K562 (cell line): ENCODE data around the gene AVPI1. TPM values are rescaled to one million over a fixed set of nuclear protein-coding genes. Genes with fewer than 3 reads are reported as not detected.
A peak's percentile ranks its signal among the peaks of the same experiment; 100 is the strongest.

ENCODE experiments used
- ADNP ChIP-seq: fragments of 200-800 bp; sonication (Bioruptor generic); IDR thresholded peaks from 2 replicates; pipeline ENCODE4 v1.6.1; 2016; ENCODE audit warnings: missing genetic modification characterization, missing compliant biosample characterization
- ATF4 ChIP-seq: fragments of 450-650 bp; formaldehyde crosslinking; IDR thresholded peaks from 2 replicates; pipeline ENCODE4 v1.4.0; 2022; ENCODE audit warnings: mild to moderate bottlenecking, moderate library complexity
- ATF7 ChIP-seq: fragments of 450-650 bp; IDR thresholded peaks from 2 replicates; pipeline ENCODE4 v1.7.1; 2014; ENCODE audit warnings: mild to moderate bottlenecking, moderate library complexity
- BRF1 ChIP-seq: IDR thresholded peaks from 3 replicates; pipeline ENCODE4 v1.6.1; 2011; ENCODE audit warnings: borderline replicate concordance, mild to moderate bottlenecking; ENCODE audit not compliant: insufficient read length; ENCODE audit errors: extremely low read depth
- CBX2 ChIP-seq: fragments of 200-600 bp; sonication (generic); IDR thresholded peaks from one replicate; pipeline ENCODE4 v1.6.1; 2012; ENCODE audit warnings: mild to moderate bottlenecking, low read length, inconsistent platforms; ENCODE audit not compliant: insufficient read depth, poor library complexity, severe bottlenecking
- E2F3 ChIP-seq: fragments of 250-450 bp; sonication (Bioruptor Pico); IDR thresholded peaks from 2 replicates; pipeline ENCODE4 v1.4.0; 2020; ENCODE audit warnings: mild to moderate bottlenecking
- EZH2 ChIP-seq: IDR thresholded peaks from 2 replicates; pipeline ENCODE4 v1.6.1; 2012; ENCODE audit warnings: low read depth, mild to moderate bottlenecking, inconsistent platforms, low read length, borderline replicate concordance
- HDAC8 ChIP-seq: fragments of 450-650 bp; IDR thresholded peaks from 2 replicates; pipeline ENCODE4 v1.6.1; 2016; ENCODE audit warnings: mild to moderate bottlenecking, missing genetic modification characterization, moderate library complexity, missing compliant biosample characterization
- JUN ChIP-seq, 2 experiments: sonication (generic) in 1 of 2; formaldehyde crosslinking in 1 of 2; IDR thresholded peaks; 2 replicates each; pipeline versions ENCODE4 v1.6.1 to v1.8.0; 2012 to 2022; ENCODE audit warnings: borderline replicate concordance in 2 of 2, mild to moderate bottlenecking in 2 of 2, improper control_type of control experiment in 1 of 2, low read depth in 1 of 2, low read length in 1 of 2, missing genetic modification reagents in 1 of 2
- KAT7 ChIP-seq: sonication (generic); formaldehyde crosslinking; IDR thresholded peaks from 2 replicates; pipeline ENCODE4 v1.8.0; 2022; ENCODE audit warnings: missing genetic modification reagents, mild to moderate bottlenecking, borderline replicate concordance
- LCOR ChIP-seq: sonication (generic); formaldehyde crosslinking; IDR thresholded peaks from 2 replicates; pipeline ENCODE4 v1.8.0; 2022; ENCODE audit warnings: mild to moderate bottlenecking, missing genetic modification reagents
- NFE2L1 ChIP-seq: fragments of 450-650 bp; IDR thresholded peaks from 2 replicates; pipeline ENCODE4 v1.6.1; 2016; ENCODE audit warnings: missing genetic modification characterization, low read depth, mild to moderate bottlenecking, missing compliant biosample characterization, moderate library complexity, borderline replicate concordance
- OTX1 ChIP-seq: fragments of 450-650 bp; formaldehyde crosslinking; IDR thresholded peaks from 2 replicates; pipeline ENCODE4 v1.4.0; 2022; ENCODE audit warnings: mild to moderate bottlenecking
- PHF20 ChIP-seq: fragments of 450-650 bp; IDR thresholded peaks from 2 replicates; pipeline ENCODE4 v1.6.1; 2018; ENCODE audit not compliant: partially characterized antibody
- PHTF2 ChIP-seq: fragments of 250-450 bp; sonication (Bioruptor Pico); IDR thresholded peaks from 2 replicates; pipeline ENCODE4 v1.5.0; 2021; ENCODE audit warnings: mild to moderate bottlenecking
- PTBP1 ChIP-seq: fragments of 200-400 bp; formaldehyde crosslinking; IDR thresholded peaks from 2 replicates; pipeline ENCODE4 v1.6.1; 2017; ENCODE audit warnings: low read depth, low read length
- RBFOX2 ChIP-seq: fragments of 200-400 bp; formaldehyde crosslinking; IDR thresholded peaks from 2 replicates; pipeline ENCODE4 v1.6.1; 2017; ENCODE audit warnings: low read depth, mild to moderate bottlenecking, low read length, moderate library complexity
- RNF2 ChIP-seq: sonication (generic); IDR thresholded peaks from 2 replicates; pipeline ENCODE4 v1.6.1; 2016
- SMAD1 ChIP-seq: fragments of 150-350 bp; IDR thresholded peaks from 2 replicates; pipeline ENCODE4 v1.6.1; 2014; ENCODE audit warnings: low read length, low read depth; ENCODE audit not compliant: partially characterized antibody
- SNRNP70 ChIP-seq: fragments of 200-400 bp; formaldehyde crosslinking; optimal IDR thresholded peaks from 2 replicates; pipeline ENCODE3; 2017; ENCODE audit warnings: low read depth, low read length
- SUPT5H ChIP-seq: fragments of 450-650 bp; IDR thresholded peaks from 2 replicates; pipeline ENCODE4 v1.6.1; 2016
- TGIF2 ChIP-seq: sonication (generic); formaldehyde crosslinking; IDR thresholded peaks from 2 replicates; pipeline ENCODE4 v1.8.1; 2022; ENCODE audit warnings: mild to moderate bottlenecking, missing genetic modification reagents, moderate library complexity
- ZKSCAN1 ChIP-seq: fragments of 150-350 bp; IDR thresholded peaks from 2 replicates; pipeline ENCODE4 v1.6.1; 2016; ENCODE audit warnings: low read depth, low read length
- ZNF184 ChIP-seq: sonication (generic); formaldehyde crosslinking; IDR thresholded peaks from 2 replicates; pipeline ENCODE4 v1.5.0; 2020; ENCODE audit warnings: missing genetic modification reagents
- ZNF274 ChIP-seq: IDR thresholded peaks from 2 replicates; pipeline ENCODE4 v1.6.1; 2011; ENCODE audit warnings: low read depth, mild to moderate bottlenecking, low read length, moderate library complexity, borderline replicate concordance
- ZNF282 ChIP-seq: sonication (generic); formaldehyde crosslinking; IDR thresholded peaks from 2 replicates; pipeline ENCODE4 v1.8.1; 2023; ENCODE audit warnings: missing genetic modification reagents
- polyA plus RNA-seq, 8 experiments: library from polyadenylated mRNA; depleted of rRNA in 4 of 8; stranded (reverse) in 5 of 8; unstranded in 3 of 8; fragments of >200 nt; fragmentation: Nextera tagmentation in 2 of 8; fragmentation: Illumina TruSeq in 1 of 8; extraction: Ambion mirVana in 2 of 8; extraction: Trizol in 1 of 8; gene quantifications; 2 replicates each; pipeline versions ENCODE4 v1.2.1 to v1.2.3, GENCODE V29; 2011 to 2014; ENCODE audit warnings: inconsistent platforms in 1 of 8, missing spikeins in 1 of 8
- total RNA-seq, 7 experiments: library from RNA; depleted of rRNA in 6 of 7; stranded (reverse); fragments of >200 nt in 6 of 7; fragmentation: Illumina TruSeq in 2 of 7; extraction: Trizol in 2 of 7; gene quantifications; 2 replicates each; pipeline versions ENCODE4 v1.2.1 to v1.2.3, GENCODE V29; 2011 to 2021; ENCODE audit warnings: low replicate concordance in 1 of 7
- TF ChIP-seq, protein P1 (sequence below): fragments of 450-650 bp; conservative IDR thresholded peaks from 2 replicates; pipeline ENCODE4 v1.6.1; 2016; ENCODE audit warnings: missing genetic modification characterization, low read depth, mild to moderate bottlenecking, missing compliant biosample characterization, moderate library complexity
- TF ChIP-seq, protein P2 (sequence below): fragments of 250-450 bp; sonication (Bioruptor Pico); IDR thresholded peaks from 2 replicates; pipeline ENCODE4 v1.8.0; 2021; ENCODE audit warnings: borderline replicate concordance, mild to moderate bottlenecking, moderate library complexity; ENCODE audit not compliant: poor library complexity, severe bottlenecking

Gene AVPI1
- total and polyA plus RNA-seq, 9 of the 15 experiments (the other 6 are each of a cell fraction or from before 2014, with no cell fraction given) = 0.90 to 10.4 (median 7.4) TPM

DNA sequence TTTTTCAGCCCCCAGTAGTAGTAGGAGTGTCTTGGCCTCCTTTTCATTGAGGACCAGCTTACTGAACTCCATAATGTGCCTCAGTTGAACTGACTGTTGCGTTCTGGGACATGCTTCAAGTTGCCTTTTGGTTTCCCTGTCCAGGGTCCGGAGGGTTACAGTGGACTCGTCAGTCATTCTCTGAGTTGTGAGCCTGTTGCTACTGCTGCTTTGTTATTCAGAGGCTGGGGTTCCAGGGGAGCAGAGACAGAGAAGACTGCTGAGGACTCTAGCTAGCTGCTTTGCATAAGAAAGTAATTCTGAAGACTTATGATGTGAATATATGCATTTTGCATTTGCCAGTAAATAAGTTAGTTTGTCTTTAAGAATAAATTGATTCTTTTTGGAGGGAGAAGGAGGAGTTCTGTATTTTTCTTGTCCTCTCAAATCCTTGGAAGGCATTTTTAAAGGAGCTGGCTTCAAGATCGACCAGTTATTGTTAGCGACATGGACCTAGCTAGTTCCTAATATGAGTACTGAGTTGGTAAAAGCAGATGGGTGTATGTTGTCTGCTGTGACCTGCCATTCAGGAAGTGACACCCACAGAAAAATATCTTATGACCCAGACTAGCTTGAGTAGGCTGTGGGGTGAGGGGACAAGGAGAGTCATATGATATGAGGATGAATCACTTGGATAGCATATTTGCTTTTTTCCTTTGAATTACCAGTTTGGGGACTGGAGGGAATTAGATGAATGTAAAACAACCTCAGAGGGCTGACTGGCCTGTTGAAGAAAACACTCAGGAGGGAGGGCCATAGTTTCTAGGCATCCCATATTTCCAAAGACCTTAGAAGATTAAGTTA lies 38.3 kb downstream of the AVPI1 start (continued):
- TF ChIP-seq LCOR = no peak
- TF ChIP-seq ZNF282 (CRISPR knock-in tag) = no peak
- TF ChIP-seq JUN (IDR thresholded peaks at IDR 0.05; ENCODE audit: borderline replicate concordance, low read depth, low read length) = peak; percentile 66; the same call in 1 of the 2 replicates
- TF ChIP-seq JUN (CRISPR knock-in tag; IDR thresholded peaks at IDR 0.05; ENCODE audit: borderline replicate concordance) = no peak
- TF ChIP-seq, protein P1, sequence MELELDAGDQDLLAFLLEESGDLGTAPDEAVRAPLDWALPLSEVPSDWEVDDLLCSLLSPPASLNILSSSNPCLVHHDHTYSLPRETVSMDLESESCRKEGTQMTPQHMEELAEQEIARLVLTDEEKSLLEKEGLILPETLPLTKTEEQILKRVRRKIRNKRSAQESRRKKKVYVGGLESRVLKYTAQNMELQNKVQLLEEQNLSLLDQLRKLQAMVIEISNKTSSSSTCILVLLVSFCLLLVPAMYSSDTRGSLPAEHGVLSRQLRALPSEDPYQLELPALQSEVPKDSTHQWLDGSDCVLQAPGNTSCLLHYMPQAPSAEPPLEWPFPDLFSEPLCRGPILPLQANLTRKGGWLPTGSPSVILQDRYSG = no peak
- no peak for TF ChIP-seq PHF20
- no peak for TF ChIP-seq OTX1 (CRISPR knock-in tag)
- TF ChIP-seq RNF2 = 0 out of 2 replicates have a peak, but pooled peaks have one; percentile 33
- TF ChIP-seq HDAC8 = no peak
- no peak for TF ChIP-seq NFE2L1 (tag)
- no peak for TF ChIP-seq EZH2
- TF ChIP-seq PTBP1 = no peak
- no peak for TF ChIP-seq ADNP (tag)
- TF ChIP-seq CBX2 = no peak
- no peak for TF ChIP-seq RBFOX2
- TF ChIP-seq ZNF184 = no peak
- TF ChIP-seq KAT7 = no peak
- TF ChIP-seq SMAD1 = no peak
- no peak for TF ChIP-seq ATF4
- TF ChIP-seq SUPT5H = no peak
- no peak for TF ChIP-seq ZKSCAN1
- no peak for TF ChIP-seq TGIF2 (CRISPR knock-in tag)
- TF ChIP-seq, protein P2, sequence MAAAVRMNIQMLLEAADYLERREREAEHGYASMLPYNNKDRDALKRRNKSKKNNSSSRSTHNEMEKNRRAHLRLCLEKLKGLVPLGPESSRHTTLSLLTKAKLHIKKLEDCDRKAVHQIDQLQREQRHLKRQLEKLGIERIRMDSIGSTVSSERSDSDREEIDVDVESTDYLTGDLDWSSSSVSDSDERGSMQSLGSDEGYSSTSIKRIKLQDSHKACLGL (CRISPR knock-in tag) = no peak
- no peak for TF ChIP-seq SNRNP70
- TF ChIP-seq E2F3 (CRISPR knock-in tag) = no peak
- TF ChIP-seq BRF1 = no peak
- no peak for TF ChIP-seq ATF7
- no peak for TF ChIP-seq PHTF2 (CRISPR knock-in tag)
- no peak for TF ChIP-seq ZNF274
